Forelimb muscle (tissue), 1 donor: ENCODE data around the gene RNF180. TPM values are rescaled to one million over a fixed set of nuclear protein-coding genes. Genes with fewer than 3 reads are reported as not detected.
"Not testable (repeated sequence)": the region's sequence is repeated elsewhere in the genome, so short reads cannot be mapped to it uniquely, and the experiment has no call there.

ENCODE experiments used
- DNase-seq: peaks from one replicate; pipeline ENCODE4 v3.0.0-alpha.2; 2013; ENCODE audit warnings: low read depth
- polyA plus RNA-seq: library from polyadenylated mRNA; unstranded; fragments of 120-200 nt; gene quantifications from one replicate; pipeline ENCODE4 v1.2.1, GENCODE V29; 2013; ENCODE audit not compliant: insufficient read length

Gene RNF180
- polyA plus RNA-seq, 1 donor, result 1.6 TPM

DNA sequence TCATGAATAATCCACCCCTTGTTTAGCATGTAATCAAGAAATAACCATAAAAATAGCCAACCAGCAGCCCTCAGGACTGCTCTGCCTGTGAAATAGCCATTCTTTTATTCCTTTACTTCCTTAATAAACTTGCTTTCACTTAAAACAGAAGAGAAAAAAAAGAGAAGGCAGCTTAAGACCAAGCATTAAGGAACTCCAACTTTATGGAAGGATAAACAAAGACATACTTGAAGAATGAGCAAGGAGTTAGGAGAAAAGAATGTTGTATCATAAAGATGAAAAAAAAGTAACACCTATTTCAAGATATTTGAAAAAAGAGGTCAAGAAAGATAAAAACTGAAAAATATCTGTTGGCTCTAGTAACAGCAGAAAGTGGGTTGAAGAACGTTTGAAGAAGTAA is 107.6 kb downstream of the RNF180 start:
- DNase-seq, result no peak

DNA sequence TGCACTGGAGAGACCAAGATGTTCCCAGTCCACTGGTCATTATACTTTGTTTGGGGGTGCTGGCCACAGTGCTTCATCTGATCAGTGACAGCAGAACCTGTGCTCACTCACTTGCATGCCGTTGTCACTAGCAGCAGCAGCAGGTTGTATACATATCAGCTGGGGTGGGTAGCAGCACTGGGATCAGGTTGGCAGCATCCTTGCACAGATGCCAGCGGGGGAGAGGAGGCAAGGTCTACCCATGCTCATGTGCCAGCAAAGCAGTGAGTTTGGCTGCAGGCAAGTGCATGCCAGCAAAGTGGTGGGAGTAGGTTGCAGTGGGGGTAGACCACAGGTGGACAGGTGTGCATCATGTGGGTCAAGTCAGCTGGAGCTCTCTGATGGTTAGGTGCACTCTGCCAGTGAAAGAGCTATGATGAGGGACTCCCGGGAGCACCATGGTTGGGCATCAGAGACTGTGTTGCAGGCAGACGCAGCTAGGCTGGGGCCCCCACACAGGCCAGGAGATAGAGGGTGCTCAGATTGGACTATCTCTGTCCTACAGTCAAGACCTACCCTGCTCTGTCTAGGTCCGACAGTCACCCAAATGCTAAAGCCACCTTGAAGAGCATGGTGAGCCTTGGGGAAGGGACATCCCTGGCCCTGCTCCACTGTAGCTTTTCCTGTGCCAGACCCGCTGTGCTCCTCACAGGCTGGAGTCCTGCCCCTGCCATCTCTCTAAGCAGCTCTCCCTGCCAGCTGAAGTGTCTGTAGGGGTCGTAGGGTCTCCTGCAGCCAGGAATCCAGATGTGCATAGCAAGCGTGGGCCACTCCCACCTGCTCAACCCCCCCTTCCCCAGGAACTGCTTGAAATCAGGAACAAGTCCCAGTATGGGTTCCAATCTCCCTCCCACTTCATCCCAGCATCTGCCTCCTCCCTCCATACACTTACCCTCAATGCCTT is 119.8 kb downstream of the RNF180 start:
- DNase-seq, result no peak

DNA sequence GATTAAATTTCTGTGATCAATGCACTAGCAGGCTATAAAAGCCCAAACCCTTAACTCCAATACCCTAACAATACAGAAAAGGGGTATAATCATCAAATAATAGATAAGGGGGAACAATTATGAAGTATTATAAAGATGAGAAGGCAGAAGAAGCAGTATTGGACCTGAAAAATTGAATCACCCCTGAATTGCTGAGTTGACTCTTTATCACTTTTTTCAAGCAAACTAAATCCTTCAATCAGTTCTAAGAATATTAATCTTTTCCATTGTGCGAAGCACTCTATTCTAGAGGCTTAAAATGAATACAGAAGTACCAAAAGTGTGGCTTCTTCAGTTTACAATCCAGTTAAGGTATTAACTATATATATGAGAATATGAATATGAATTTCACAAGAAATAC is 120.7 kb downstream of the RNF180 start:
- no peak for DNase-seq

DNA sequence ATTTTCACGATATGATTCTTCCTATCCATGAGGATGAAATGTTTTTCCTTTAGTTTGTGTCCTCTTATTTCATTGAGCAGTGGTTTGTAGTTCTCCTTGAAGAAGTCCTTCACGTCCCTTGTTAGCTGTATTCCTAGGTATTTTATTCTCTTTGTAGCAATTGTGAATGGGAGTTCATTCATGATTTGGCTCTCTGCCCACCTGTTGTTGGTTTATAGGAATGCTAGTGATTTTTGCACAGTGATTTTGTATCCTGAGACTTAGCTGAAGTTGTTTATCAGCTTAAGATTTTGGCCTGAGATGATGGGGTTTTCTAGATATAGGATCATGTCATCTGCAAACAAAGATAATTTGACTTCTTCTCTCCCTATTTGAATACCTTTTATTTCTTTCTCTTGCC is 122.9 kb downstream of the RNF180 start:
- not testable (repeated sequence) for DNase-seq

DNA sequence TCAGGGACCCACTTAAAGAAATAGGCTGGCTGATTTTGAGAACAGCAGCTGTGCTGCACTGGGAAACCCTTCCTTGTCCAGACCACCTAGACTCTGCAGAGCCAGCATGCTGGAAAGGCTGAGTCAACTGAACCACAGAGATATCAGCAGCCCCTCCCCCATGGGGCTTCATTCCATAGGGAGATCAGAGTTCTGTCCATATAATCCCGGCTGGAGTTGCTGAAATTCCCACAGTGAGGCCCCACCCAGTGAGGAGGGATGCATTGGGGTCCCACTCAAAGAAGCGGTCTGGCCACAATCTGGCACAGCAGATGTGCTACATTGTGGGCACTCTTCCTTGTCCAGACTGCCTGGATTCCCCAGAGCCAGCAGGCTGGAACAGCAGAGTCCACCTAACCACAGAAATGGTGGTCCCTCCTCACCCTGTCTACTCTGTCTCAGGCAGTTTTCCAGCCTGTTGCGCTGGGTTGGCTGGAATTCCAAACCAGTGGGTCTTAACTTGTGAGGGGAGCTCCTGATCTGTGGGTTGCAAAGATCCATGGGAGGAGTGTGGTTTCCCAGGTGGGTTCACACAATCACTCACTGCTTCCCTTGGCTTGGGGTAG is 127.1 kb downstream of the RNF180 start:
- DNase-seq, result no peak

DNA sequence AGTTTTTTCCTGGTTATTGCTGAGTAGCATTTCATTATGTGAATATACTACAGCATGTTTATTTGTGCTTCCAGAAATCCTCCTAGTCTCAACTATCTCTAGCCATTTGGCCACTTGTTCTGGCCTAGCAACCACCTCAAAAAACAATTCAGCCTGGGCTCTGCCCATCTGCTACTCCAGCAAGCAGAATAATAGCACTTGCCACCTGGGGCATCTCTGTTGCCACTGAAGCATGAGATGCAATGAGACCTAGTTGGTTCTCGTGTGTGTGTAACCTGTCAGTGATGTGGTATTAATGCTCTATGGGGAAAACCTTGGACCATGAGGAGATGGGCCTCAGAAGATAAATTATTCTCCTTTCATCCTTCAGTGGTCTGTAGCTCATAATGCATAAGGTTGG is 129.5 kb downstream of the RNF180 start:
- DNase-seq, result no peak

DNA sequence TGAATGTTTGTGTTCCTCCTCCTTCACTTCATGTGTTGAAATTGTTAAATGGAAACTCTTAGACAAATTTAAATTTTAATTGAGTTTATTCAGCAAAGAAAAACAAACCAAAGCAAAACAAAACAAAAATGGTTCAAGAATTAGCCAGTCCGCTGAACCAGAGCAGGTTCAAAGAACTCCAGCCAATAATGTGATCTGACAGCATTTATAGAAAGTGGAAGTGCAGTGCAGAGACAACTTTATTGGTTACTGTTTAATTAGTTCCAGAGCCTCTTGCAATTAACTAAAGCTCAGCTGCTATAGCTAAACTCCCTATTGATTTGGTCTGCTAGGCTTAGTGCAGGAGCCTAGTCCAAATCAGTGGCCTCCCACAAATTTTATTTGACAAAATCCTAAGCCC is 132.9 kb downstream of the RNF180 start:
- DNase-seq, result no peak

DNA sequence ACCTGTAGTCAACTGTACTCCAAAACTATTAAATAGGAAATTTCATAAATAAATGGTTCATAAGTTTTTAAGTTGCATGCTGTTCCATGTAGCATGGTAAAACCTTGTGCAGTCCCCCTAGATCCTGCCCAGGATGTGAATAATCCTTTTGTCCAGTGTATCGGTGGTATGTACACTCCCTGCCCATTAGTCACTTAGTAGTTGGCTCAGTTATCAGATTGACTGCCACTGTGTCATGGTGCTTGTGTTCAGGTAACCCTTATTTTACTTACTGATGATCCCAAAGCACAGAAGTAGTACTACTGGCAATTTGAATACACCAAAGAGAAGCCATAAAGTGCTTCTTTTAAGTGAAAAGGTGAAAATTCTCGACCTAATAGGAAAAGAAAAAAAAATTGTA is 134.2 kb downstream of the RNF180 start:
- no peak for DNase-seq

DNA sequence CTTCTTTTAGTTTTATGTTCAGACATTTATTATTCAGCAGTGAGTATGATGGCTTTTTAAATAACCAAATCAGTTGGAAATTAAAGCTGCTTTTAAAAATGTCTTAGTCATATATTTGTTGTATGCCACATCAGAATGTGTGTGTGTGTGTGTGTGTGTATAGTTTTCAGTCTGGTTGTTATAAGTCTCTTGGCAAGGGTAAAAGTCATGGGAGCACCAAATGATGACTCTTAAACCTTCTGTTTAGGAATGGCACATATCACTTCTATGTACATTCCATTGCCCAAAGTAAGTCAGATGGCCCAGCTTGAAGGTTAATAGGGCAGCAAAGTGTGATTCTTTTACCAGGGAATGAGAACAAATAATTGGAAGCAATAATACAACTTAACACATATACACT is 135.9 kb downstream of the RNF180 start:
- DNase-seq, result no peak

DNA sequence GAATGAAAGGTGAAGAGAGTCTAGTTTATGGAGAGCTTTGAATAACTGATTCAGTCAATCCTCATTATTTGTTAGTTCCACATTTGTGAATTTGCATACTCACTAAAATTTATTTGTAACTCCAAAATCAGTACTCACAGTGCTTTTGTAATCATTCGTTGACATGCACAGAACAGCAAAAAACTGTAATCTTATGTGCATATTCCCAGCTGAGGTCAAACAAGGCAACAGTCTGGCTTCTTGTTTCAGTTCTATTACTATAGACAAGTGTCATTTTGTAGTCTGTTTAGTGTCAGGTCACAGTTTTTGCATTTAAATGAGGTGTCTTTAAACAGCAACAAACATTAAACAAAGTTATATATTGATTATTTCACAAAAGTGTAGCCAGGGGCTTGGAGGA is 142.5 kb downstream of the RNF180 start:
- no peak for DNase-seq

DNA sequence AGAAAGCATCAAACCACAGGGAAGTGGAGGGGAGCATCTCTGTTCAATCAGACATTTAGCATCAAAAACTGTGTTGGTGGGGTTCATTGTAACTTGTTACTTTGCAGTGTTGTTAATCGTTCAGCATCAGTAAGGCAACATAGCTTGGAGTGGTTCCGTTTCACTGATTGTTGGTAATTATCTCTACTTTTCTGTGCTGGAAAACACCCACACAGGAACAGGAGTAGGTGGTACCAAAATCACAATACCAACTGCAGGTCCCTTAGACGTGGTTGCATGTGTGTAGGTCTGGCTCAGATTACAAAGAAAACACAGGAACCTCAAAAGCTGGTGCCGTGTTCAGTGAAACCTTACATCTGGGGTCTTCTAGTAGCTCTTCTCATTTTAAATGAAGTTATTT is 146.8 kb downstream of the RNF180 start:
- no peak for DNase-seq

DNA sequence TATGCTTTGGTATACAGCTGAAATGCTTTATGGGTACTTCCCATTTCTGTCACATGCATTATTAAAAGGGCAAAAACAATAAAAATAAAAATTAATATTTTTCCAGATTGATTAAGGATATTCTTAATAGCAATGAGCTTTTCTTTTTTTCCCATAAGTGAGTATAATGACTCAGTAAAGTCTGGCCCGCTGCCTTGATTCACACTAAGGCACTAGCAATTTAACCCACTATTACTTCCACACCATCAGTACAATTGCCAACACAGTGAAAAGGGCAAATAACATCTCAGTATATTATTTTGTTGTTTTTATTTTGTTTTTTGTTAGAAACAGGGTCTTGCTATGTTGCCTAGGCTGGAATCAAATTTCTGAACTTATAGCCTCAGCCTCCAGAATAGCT is 150.1 kb downstream of the RNF180 start:
- no peak for DNase-seq

DNA sequence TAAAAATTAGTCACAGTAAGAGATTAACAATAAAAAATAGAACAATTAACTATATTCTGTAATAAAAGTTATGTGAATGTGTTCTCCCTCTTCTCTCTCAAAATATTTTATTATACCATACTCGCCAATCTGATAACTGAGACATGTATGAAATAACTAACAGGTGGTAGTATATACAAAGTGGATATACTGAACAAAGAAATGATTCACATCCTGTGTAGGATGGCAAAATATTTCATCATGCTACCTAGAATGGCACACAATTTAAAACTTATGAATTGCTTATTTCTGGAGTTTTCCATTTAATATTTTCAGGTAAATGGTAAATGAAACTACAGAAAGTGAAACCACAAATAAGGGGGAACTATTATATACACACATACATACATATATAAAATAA is 152.5 kb downstream of the RNF180 start:
- no peak for DNase-seq

DNA sequence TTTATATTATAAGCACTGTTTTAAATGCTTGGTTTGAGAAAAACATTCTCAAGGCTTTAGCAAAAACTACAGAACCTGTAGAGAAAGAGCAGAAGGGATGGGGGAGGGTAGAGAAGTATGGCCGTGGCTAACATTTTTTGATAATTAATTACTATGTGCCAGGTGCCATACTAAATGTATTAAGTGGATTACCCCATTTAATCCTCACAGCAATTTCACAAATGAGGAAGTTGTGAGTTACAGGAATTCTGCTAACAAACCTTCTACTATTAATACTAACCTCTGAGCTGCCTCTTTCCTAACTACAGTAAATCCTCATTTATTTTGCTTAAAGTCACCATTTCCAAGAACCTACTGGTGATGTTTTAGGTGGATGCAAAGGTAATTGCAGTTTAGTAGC is 157.9 kb downstream of the RNF180 start:
- no peak for DNase-seq

DNA sequence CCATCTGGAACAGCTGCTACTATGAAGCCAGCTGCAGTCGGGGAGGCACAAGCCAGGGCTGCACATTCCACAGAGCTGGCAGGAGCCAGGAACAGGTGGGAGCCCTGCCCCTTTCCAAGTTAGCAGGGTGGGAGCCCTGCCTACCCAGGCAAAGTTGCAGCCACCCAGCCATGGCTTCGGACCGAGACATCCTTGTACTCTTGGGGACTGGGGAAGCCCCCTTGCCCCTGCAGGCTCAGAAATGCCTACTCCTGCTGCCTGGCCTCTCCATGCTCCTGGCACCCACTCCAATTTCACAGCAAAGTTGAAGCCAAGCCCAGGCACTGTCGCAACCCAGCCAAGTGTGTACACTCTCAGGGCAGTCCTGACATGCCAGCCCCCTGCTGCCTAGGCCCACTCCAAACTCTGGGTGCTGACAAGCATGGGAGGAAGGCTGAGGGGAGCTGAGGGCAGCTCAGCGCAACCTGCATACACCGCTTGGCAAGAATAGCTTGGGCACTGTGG is 165.1 kb downstream of the RNF180 start:
- DNase-seq, result no peak

DNA sequence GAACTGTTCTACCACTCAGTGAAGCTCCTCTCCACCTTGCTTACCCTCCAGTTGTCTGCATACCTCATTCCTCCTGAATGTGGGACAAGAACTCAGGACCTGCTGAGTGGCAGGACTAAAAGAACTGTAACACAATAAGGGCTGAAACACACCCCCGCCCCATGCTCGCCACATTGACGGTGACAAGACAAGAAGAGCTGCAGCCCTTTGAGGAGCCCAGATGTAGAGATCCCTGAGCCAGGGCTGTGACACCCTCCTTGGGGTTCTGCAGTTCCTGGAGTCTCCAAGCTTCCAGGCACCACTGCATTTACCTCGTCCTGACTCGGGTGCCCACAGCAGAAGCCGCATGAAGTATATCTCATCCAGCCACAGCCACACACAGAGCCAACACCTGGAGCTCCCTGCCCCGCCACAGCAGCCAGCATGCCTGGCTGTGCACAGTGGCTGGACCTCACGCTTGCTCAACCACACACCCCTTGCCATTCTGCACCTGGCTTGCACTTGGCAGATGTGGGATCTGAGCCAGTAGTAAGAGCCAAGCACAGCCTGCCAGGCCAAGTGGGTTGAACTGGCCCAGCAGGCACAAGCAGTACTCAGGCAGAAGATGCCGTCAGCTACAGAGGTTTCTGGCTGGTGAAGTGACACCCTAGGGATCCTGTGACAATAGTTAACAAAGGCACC is 166.1 kb downstream of the RNF180 start:
- DNase-seq, result no peak

DNA sequence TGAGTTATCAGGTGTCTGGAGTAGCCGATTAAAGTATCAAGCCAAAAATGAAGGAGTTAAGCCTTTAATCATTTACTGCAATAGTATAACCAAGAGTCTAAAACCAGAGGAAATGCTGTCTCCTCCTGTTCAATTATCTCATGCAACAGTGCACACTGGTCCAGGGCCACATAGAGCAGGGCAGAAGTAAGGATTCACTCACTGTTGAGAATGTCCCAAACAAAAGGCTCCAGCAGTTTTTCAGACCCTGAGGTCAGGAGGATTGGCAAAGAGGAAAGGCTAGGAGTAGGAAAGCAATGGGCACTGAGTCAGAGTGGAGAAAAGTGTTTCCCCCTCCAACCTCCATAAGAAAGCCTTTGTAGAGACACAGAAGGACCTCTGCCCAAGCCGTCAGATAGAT is 168.2 kb downstream of the RNF180 start:
- DNase-seq, result no peak

DNA sequence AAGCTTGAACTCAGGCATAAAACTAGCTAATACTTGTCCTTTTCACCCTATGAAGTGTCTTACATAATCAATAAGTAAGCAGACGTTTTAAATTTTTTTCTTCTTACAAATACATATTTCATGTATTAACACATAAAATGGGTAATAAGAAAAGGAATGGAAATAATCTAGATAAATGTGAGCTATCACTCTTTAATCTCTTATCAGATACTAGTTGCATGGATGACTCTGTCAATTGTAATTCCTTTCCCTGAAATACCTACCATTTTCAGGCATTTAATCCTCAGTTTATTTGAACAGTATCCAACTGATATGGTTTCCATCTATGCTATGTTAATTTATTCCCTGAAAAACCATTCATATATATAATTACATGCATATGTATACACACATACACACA is 174.1 kb downstream of the RNF180 start:
- no peak for DNase-seq

DNA sequence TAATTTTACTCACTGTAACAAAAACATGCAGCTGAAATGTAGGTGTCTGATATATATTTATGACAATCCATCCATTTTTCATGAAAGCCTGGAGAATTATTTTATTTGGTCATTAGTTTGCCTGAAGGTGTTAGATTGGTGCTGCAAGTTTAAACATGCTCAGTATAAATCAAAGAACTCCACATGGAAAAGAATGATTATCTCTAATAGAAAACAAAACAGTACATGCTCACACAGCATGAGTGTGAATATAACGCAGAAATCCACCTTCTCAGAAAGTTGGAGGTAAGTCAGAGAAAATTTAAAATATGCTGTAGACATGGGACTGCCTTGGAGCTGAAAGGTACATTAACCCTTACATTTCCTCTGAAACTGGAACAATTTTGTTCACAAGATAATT is 174.7 kb downstream of the RNF180 start:
- no peak for DNase-seq

DNA sequence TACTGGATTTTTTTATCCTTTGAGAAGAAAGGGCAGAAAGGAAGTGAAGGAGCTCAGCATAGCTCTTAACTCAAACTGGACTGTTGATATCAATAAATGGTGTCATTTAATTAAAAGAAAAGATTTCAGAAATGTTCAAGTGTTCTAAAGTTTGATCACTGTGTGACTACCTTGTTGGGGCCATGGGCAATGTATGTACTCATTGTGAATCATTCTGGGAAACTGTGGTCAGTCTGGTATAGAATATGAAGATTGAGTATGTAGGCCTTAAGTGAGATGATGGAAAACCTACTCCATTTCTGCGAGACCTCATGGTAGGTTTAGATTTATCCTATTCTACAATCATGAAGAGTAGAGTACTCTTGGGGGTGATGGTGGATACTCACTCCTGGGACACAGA is 175.7 kb downstream of the RNF180 start:
- DNase-seq, result no peak

DNA sequence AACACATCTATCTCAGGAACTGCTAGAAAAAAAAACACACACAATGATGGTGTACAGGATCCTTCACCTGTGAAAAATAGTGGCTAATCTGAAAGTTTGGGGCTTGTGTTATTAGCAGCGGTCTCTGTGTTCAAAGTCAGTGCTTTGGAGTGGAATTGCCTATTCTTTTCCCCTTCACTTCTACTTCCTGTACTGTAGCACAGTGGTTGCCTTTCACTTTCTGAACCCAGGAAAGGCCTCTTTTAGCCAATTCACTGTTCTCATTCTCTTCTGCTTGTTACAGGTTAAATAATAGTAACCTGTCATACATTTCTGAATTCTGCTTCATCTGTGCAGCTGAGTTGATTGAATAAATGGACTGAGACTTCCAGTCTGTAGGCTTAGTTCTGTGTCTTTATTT is 178.9 kb downstream of the RNF180 start:
- DNase-seq, result no peak

DNA sequence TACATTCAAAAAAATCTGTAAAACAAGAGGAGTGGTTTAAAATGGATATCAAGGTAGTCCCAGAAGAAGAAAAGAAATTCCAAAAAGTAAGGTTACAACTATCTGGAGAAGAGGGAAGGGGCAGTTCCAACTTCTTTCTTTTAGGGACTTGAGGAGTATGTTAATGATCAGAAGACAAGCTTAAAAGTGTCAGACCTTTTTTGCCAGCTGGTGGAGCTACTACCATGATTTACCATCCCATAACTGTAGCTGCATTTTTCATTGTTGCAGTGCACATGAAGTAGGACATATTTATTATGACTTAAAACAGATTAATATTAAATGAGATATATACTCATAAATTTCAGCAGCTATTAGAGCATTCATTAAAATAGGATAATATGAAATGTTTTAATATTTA is 181.7 kb downstream of the RNF180 start:
- DNase-seq, result no peak

DNA sequence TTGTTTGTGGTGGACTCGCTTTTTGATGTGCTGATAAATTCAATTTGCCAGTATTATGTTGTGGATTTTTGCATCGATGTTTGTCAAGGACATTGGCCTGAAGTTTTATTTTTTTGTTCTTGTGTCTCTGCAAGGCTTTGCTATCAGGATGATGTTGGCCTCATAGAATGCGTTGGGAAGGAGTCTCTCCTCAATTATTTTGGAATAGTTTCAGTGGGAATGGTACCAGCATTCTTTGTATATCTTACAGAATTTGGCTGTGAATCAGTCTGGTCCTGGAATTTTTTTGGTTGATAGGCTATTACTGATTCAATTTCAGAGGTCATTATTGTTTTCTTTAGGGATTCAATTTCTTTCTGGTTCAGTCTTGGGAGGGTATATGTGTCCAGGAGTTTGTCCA is 198.8 kb downstream of the RNF180 start:
- DNase-seq, result no peak
